Measurements from ENCODE around the gene SLC7A6.

SLC7A6 gene

GRCh38 chr16:68346892-68347480, 82.7 kb downstream of the SLC7A6 start:
- DNase-seq (ENCODE audit: low read depth): no peak

- no peak for DNase-seq (ENCODE audit: low read depth)
Observed at GRCh38 chr16:68347605-68348004, 83.3 kb downstream of the SLC7A6 start.

- DNase-seq (ENCODE audit: low read depth): no peak
Observed at GRCh38 chr16:68348639-68349445, 84.5 kb downstream of the SLC7A6 start.

- no peak for DNase-seq (ENCODE audit: low read depth)
Observed at GRCh38 chr16:68349838-68350410, 85.6 kb downstream of the SLC7A6 start.

- no peak for DNase-seq (ENCODE audit: low read depth)
Observed at GRCh38 chr16:68350813-68351350, 86.6 kb downstream of the SLC7A6 start.

Measured in GM04503 (cell line).